Effector CD4-positive, alpha-beta T cell (primary cell): ENCODE results near the gene MTHFD1L.
"Not testable (repeated sequence)": the region's sequence is repeated elsewhere in the genome, so short reads cannot be mapped to it uniquely, and the experiment has no call there.

Experiments
- DNase-seq: peaks from one replicate; pipeline ENCODE4 v3.0.0-alpha.2; 2020

The MTHFD1L gene

DNA sequence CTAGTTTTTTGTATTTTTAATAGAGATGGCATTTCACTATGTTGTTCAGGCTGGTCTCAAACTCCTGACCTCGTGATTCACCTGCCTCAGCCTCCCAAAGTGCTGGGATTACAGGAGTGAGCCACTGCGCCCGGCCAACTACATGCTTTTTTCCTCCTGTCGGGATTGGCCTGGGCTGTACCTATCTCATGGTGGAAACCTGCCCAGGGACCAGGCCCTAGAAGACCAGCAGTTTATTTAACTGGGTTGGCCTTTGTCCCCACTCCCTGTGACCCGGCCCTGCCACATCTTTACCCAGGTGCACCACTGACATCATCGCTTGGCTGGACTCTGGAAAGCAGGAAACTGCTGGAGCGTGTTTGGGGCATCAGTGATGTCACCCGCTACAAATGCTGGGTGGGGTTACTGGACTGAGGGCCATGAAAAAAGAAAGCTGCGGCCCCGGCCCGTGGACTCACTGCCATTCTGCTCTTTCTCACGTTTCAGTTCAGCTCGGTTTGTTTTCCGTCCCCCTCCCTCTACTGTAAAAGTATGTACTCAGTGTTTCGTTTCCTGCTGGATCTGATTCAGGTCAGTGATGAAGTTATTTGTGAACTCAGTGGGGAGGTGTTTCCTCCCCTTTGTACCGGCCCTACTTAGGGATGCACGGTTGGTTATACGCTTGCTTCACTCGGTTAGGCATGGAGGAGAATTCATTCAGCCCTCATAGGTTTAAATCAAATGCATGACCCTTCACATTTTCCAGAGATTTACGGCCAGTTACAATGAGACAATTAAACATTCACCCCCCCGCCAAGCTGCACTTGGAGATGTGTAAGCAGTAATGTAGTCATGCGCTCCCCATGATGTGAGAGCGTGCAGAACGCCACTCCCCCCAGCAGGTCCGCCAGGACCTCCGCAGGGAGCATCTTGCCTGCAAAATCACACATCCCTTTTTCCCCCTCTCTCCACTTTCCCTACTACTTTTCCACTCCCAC is 179.3 kb downstream of the MTHFD1L start:
- no peak for DNase-seq

DNA sequence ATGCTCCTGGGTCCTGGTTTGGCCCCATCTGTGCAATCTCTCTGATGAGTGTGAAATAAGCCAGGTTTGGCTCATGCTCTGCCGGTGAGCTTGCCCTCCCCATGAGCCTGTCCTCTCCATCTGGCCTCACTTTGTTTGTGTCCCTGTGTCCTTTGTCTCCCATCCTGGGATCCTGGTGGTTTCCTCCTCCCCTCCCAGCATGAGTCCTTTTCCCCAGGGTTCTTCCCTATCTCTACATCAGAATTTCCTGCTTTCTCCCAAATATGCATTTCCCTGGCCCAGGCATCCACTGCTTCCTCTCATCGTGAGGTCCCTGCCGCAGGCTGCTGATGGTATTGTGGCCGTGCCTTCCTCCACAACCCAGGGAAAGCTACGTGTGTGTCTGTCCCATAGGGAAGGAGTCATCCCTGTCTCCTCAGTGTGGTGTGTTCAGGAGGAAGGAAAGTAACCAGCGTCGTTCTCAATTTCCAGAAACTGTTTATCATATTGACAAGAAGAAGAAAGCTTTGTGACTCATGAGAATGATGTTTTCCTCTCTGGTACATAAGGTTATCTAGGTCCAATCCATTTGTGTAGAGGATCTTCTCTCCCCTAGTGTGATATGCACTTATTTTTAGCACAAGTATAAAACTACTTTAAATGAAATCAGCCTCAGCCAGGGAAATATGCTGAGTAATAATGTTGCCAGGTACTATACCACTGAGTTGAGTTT is 180.2 kb downstream of the MTHFD1L start:
- DNase-seq: not testable (repeated sequence)

DNA sequence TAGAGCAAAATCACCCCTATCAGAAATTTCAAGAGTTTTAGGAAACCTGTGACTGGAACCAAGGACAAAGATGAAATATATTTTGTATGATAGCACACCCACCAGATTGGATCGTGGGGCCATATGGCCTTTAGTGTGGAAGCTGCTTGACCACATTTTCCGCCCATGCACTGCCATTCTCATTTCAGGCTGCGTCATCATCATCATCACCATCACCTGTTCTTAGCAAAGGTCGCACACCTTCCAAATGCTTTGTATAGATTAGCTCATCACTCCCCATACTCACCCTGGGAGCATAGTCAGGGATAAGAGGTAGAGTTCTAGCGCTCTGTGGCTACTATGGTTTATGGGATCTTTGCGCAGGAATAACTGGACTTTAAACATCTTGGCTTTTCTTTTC is 185.7 kb downstream of the MTHFD1L start:
- DNase-seq: no peak

DNA sequence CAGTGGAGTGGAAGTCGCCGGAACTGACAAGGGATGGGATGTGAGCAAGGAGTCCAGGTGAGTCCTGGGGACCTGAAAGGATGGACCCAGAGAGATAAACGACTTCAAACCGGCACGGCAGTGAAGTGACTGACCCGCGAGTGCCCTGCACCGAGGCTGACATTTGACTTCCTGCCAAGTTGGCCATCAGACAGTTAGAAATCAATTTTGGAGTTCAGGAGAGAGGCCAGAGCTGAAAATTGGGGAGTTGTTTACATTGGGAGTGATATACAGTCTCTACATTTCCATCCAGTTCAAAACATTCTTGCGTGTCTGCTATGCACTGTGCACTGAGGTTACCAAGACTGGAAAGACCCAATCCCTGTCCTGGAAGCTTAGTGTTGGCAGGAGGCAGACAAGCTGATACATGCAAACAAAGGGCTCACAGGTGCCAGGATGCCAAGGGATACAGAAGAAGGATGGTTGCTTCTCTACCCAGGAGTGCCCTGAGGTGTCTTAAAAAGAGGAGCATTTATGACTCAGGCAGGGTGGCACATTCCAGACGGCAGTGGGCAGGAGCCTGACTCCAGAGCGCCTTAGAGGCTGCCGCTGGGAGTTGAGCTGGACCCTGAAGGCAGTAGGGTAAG is 186.6 kb downstream of the MTHFD1L start:
- no peak for DNase-seq

DNA sequence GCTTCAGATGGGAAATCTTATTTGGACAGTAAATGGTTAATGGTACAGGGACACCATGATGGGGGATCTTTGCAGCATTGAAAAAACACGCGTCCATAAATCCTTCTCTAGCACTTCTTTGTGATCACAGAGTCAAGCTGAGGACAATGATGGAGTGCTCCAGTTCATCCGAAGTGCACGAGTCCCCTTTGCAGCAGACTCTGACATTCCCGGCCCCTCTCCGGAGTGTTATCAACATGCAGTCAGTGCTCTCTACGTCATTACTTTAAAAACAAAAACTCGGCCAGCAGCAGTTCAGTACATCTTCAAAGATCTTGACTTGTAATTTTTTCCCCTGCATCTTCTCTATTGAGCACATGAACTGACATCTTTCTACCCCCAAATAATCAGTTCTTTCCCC is 188.8 kb downstream of the MTHFD1L start:
- no peak for DNase-seq

DNA sequence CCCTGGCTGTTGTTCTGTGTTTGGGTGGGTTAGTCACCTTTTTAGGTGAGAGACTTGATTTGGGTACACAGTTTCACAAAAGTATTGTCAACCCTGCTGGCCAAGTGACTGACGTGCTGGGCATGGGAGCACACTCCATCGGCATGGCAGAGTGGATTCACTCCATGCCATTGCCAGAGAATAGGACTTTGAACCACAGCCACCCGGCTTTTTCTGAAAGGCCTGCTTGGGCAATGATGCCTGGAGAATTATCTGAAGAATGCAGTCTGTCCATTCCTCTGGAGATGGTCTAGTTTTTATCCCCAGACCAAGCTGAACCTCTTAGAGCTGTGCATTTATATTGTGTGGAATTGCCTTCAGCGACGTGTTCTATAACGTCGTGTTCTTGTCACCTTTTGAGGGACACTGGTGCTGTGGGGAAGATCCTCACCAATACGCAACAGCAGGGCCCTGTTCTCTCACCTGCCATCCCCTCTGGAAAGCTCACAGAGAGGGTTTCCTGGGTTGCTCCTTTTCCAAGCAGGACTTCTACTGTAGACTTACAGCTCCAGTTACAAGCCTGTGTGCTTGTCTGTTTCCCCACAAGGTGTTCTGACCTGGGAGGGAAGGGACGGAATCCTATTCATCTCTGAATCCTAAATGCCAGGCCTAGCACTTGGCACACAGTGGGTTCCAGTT is 190.9 kb downstream of the MTHFD1L start:
- DNase-seq: no peak

DNA sequence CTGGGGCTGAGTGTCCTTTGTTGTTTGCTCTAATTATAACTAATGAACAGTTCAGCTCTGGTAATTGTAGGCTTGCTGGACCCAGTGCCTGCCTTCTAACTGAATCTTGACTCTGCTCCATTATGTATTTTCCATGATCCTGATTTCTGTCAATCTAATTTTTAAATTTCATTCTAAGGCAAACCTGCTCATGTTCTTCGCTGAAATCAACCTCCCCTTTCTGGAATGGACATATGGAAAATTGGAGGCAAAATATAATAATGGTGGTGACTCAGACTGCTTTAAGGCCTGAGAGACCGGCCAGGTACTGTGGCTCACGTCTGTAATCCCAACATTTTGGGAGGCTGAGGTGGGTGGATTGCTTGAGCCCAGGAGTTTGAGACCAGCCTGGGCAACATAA is 191.6 kb downstream of the MTHFD1L start:
- DNase-seq: no peak

DNA sequence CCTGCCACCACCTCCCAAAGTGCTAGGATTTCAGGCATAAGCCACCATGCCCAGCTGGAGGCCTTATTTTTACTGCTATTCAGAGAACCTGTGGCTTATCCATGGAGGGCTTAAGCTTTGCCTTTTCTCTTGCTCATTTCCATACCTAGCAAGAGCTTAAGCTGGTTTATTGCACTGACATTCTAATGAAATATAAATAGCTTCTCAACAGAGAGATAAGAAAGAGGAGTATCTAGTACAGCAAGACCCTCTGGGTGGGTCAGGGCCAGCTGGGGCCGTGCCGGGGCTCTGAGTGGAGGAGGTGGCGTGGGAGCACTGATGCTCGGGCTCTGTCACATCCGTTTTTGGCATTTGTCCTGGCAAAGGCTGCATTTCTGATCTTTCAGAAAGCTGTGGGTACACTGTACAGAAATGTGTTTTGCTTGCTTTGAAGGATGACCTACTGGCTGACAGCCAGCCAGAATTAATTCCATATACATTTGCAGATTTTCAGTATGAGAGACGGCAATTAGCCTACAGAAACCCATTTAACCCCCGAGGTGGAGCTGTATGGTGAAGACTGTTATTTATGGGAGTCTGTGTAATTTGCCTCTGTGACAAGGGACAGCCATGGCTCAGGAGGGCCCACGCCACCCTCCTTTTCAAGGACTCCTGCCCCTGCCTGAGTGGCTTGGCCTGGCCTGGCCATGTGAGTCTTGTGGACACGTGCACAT is 192.7 kb downstream of the MTHFD1L start:
- DNase-seq: no peak

DNA sequence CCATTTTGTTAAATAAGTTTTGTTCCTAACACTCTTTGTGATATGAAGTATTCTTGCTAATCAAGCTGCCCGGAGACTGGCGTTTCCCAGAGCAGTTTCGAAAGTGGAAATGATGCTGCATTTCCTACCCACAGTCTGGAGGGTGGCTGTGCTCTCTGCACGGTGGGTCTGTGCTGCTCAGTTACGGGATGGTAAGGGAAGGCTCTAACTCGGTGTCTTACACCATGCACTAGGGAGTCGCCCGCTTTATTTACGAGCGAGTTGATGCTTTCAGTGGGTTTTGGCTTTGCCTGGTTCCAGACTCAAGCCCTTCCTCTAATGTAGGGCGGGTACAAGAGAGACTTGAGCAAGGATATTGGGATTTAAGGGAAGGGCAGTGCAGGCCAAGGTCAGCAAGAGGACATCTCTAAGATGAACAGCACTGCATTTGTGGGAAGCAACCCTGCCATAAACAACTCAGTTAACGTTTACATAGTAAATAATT is 194.2 kb downstream of the MTHFD1L start:
- no peak for DNase-seq

DNA sequence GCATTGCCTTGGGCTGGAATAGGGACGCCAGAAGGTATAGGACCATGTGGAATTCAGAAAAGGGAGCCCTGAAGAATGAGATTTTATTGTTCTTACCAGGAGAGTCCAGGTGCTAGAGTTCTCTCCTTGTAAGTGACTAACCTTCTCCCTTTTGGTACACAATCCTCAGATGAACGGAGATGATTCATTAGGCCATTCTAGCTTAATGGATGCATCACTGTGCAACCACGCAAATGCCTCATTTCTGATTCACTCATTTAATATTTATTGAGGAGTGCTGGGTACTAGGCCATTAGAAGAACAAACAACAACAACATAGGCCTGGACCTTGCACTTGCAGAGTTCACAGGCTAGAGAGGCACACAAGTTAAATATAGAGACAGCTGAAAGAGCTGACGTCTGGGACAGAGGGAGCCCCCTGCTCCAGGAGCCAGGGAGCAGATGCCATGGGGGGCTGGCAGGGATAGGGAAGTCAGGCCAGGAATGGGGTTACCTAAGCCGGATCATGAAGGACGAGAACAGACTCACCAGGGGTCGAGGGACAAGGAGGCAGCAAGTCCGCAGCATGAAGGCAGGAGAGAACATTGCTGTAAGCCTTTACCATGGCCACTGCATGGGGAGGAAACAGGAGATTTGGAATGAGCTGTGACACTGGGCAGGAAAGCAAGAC is 194.7 kb downstream of the MTHFD1L start:
- DNase-seq: no peak

DNA sequence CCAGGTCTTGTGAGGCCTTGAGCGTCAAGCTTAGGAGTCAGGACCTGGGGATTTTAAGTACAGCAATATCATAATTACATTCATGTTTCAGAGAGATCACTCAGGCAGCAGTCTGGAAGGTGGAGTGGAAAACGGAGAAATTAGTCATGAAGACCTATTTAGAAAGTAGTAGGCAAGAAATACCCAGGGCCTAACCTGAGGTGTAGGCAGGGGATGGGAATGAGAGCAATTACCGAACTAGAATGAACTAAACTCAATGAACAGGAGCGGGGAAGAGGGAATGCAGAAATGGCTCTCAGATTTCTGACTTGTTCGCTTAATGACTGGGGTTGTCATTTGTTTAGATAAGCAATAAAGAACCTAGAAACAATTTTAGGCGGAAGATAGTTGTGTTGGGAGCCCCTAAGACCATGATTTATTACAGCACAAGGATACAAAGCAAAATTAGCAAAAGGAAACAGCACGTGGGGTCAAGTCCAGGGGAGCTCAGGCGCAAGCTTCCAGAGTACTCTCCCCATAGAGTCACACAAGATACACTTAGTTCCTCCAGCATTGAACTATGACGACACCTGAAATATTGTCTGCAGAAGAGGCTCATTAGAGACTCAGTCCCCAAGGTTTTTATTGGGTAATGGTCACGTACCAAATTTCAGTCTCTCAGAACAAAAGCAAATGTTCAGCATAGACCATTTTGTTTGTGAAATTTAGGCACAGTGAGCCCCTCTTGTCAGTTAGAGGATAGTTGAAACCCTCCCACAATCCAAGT is 195.4 kb downstream of the MTHFD1L start:
- DNase-seq: no peak

DNA sequence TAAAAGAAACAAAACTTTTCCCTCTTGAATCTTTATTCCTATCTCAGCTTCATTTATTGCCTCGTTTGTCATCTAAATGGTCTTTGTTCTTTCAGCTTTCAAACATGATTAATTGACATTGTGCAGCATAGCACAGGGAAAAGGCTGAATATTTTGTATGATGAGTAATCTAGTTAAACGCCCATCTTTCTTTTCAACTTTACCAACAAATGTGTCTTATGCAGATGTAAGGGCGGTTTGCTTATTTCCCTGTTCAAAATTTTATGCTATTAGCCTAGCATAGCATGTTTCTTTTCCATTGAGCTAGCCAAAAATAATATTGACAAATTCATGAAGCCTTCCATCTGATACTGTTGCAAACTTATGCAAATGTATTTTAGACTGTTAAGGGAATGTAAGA is 197.8 kb downstream of the MTHFD1L start:
- no peak for DNase-seq

DNA sequence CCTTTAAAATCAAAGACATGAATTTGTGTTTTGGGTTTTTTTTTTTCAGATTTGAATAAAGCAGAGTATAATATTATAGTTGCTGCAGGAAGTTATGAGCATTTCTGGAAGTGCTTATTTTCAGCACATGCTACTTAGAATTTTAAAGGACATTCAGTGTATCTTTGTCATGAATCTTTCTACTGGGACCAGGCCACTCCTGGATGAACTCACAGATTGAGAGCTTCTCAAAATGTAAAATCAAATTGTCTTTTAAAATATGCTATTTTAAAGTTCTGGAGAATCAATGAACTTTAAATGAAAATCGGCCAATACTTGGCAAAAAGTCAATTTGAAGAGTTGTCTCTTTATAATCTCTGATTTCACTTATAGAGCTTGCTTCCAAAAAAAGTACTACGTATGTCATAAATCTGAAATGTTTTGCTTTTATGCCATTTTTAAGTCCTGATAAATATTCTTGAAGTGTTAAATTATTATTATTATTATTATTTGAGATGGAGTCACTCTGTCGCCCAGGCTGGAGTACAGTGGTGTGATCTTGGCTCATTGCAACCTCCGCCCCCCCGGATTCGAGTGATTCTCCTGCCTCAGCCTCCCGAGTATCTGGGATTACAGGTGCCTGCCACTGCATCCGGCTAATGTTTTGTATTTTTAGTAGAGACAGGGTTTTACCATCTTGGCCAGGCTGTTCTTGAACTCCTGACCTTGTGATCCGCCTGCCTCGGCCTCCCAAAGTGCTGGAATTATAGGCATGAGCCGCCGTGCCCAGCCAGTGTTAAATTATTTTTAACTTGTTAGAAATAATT is 198.5 kb downstream of the MTHFD1L start:
- no peak for DNase-seq

DNA sequence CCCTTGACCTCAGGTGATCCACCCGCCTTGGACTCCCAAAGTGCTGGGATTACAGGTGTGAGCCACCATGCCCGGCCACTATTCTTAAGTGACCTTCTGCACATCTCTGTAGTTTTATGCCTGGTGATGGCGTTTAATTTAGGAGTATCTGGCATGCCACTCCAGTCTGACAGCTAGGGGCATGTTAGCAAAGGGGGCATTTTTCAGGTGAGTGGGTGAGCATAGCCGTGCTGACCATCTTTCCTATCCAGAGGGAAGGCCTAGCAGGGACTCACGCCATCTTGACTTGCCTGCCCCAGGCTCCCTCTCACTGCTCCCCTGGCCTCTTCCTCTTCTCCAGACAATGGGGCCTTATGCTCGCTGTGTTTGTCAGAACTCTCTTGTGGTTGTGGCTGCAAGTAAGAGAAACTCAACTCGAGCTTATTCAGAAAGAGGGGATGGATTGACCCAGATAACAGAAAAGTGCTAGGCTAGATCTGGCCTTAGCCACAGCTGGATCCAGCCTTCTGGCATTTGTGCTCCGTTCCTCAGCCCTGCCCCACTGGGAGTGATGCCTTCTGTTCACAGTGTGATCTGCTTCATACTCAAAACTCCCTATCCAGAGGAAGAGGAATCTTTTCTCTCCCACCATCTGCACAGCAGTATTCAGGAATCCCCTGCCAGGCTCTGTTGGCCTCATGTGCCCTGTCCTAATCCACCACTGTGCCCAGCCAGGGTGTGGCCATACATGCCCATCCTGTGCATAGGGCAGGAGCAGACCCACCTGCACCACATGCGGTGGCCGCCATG is 199.7 kb downstream of the MTHFD1L start:
- no peak for DNase-seq

DNA sequence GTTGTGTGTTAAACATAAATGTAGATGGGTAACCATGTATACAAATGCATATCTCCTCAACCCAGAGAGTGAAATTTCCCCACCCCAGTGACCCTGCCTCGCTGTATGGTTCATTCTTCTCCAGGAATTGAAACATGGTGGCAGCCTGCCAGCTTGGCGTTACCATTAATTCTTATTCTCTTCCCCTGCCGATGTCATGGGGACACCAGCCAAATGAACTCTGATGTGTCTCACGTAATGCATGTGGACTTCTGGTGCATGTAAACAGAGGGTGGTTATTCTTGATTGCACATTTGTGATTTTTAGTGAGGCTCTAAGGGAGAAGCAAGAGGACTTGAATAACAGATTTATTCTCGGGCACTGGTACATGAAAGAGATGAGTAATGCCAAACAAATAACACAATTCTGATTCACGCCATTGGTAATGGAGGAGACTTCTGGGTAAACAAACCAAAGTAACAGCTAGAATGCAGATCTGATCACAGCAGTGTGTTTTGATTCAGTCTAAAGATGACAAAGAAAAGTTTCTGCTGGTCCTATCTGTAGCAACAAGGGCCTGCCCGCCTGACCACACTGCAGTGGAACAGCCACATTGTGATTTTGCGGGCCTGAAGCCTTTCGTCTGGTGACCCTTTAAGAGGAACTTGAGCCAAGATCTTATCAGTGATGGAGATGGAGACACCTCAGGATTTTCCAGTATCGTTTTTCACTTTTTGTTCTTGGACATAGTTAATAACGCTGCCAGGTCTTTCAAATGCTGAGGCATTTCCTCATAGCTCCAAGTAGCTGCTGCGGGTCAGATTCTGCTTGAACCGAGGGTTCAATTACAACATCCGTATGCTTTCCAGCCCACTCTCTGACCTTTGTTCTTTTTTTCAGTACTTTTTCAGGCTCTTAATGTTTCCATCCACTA is 202.4 kb downstream of the MTHFD1L start:
- DNase-seq: no peak

DNA sequence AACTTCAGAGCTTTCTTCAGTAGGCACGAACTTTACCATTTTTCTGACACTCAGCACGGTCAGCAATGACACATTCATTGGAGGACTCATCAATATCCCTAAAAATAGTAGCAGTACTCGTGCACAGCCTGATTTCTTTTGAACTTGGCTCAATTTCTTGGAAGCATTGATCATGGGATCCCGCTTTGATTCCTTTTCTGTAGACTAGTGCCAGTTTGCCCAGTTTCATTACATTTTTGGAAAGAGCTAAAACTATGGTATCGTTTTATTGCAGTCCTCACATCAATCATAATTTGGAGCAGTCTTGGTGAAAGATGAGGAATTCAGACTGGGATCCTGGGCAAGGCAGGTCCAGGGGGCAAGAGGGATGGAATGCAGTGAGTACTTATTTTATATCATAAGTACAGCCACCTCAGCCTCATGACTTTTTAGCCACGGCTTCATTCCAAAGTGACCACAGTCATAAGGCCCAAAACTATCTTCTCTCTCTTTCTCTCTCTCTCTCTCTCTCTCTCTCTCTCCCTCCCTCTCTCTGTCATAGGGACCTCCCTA is 203.3 kb downstream of the MTHFD1L start:
- no peak for DNase-seq

DNA sequence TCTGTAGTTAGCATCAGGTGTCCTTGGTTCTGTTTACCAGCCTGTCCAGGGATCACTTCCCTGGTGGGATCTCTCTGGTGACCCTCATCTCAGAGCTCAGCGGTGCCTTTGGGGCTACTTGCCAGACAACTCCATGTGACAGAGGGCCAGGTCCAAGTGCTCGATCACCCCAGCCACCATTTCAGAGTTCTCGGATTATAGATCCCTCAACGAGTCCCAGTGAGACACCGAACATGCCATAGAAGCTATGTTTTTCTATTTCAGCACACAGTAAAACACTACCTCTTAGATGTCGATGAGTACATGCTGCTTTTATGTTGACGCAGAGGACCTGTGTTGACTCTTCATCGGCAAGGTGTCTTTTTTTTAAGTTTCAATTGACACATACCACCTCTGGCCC is 204.1 kb downstream of the MTHFD1L start:
- no peak for DNase-seq

DNA sequence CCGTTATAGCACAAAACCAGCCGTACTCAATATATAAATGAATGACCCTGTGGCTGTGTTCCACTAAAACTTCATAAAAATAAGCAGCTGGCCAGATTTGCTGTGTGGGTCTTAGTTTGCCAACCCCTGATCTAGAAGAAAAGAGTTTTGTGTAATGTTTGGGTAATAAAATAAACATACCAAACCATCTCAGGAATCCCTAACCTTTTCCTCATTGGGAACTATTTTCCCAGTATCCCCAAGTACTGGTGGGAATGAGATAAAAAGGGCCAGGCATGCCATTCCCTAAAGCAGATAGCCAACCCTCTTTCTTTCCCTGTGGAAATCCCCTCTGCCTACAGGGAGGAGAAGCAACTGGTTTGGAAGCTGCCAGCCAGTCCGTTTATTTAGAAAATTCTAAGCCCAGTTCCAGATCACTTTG is 205.1 kb downstream of the MTHFD1L start:
- no peak for DNase-seq
